Measurements from ENCODE around the gene UPK3A. TPM values are rescaled to one million over a fixed set of nuclear protein-coding genes. Genes with fewer than 3 reads are reported as not detected.

UPK3A gene
- total RNA-seq, 1 donor from 2014 or later = not detected

DNA sequence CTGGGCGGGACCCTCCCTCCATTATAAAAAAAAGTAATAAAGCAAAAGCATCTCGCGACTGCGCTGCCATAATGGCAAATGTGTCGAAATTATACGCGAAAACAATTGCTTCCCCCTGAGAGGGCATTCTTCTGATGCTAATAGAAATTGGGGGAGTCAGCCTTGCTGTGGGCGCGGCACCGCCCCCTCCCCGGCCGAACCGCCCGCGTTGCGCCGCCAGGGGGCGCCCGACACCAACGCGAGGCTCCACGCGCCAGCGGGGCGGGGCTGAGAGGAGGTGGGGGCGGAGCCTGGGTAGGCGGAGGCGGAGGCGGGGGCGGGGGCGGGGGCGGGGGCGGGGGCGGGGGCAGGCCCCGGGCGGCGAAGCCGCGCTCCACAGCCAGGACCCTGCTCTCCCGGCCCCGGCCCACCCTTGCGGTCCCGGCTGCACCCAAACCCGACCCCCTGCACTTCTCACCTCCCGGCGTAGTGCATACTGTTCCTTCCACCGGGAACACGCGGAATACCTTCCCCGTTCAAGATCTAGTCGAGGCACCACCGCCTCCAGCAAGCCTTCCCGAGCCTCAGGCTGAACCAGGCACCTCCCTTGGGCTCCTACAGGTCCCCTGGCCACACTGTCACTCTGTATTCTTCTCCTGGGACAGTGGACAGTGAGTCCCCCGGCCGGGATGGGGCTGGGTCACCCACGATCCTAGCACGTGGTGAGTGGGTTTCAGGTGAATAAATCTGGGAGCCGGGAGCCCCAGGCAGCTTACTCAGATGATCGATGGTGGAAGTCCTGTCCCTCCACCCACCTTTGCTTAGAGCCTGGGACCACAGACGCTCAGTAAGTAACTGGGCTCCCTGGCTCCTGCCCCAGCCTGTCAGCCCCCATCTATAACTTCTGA is 15.5 kb upstream of the UPK3A start:
- Histone ChIP-seq H3K36me3 (no peaks in the 10 kb centered on the region), H3K4me1 (peaks cover 8 to 27% of the 10 kb centered on the region in 2 donors), H3K27ac (peak overlapping the region in 1 of 2 donors; percentile 17), H3K4me3 (peak overlapping the region; percentile 70 to 72), H3K9me3 (no peaks in the 10 kb centered on the region), H3K27me3 (no peaks in the 10 kb centered on the region)
- TF ChIP-seq, protein P1, sequence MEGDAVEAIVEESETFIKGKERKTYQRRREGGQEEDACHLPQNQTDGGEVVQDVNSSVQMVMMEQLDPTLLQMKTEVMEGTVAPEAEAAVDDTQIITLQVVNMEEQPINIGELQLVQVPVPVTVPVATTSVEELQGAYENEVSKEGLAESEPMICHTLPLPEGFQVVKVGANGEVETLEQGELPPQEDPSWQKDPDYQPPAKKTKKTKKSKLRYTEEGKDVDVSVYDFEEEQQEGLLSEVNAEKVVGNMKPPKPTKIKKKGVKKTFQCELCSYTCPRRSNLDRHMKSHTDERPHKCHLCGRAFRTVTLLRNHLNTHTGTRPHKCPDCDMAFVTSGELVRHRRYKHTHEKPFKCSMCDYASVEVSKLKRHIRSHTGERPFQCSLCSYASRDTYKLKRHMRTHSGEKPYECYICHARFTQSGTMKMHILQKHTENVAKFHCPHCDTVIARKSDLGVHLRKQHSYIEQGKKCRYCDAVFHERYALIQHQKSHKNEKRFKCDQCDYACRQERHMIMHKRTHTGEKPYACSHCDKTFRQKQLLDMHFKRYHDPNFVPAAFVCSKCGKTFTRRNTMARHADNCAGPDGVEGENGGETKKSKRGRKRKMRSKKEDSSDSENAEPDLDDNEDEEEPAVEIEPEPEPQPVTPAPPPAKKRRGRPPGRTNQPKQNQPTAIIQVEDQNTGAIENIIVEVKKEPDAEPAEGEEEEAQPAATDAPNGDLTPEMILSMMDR (IDR thresholded peaks at IDR 0.05) = peak; percentile 74 to 97 (median 83)
- peak in 1 of 2 donors; percentile 91 for DNase-seq (ENCODE audit: low spot score in 2 of 2)
- intact Hi-C loops (cut with DNase I) = loop anchor here (1.0 kb wide), 3 partner anchors 40 to 284 kb away; partner anchors contain the start of gene FAM118A

- H3K36me3 ChIP-seq = no peaks in the 10 kb centered on the region
- H3K4me3 ChIP-seq = no peak overlapping the region
- TF ChIP-seq, protein P1 (IDR thresholded peaks at IDR 0.05) = no peak
- H3K27me3 ChIP-seq = no peaks in the 10 kb centered on the region
- peaks cover 8 to 27% of the 10 kb centered on the region in 2 donors for H3K4me1 ChIP-seq
- intact Hi-C loops (cut with DNase I) = loop anchor here (10.0 kb wide), 1 partner anchor 64 kb away; no protein-coding TSS in a partner anchor
- no peaks in the 10 kb centered on the region for H3K9me3 ChIP-seq
- H3K27ac ChIP-seq = peak overlapping the region; percentile 17 to 94
- no peak for DNase-seq (ENCODE audit: low spot score in 2 of 2)
Observed at GRCh38 chr22:45270095-45271020, 14.4 kb upstream of the UPK3A start.

- Histone ChIP-seq H3K36me3 (no peaks in the 10 kb centered on the region), H3K27ac (peak overlapping the region; percentile 84 to 94), H3K4me3 (no peak overlapping the region), H3K27me3 (no peaks in the 10 kb centered on the region), H3K4me1 (peaks cover 8 to 27% of the 10 kb centered on the region in 2 donors), H3K9me3 (no peaks in the 10 kb centered on the region)
- TF ChIP-seq, protein P1 (IDR thresholded peaks at IDR 0.05) = no peak
- intact Hi-C loops (cut with DNase I) = loop anchor here (10.0 kb wide), 1 partner anchor 63 kb away; no protein-coding TSS in a partner anchor
- peak in 1 of 2 donors; percentile 91 for DNase-seq (ENCODE audit: low spot score in 2 of 2)
Observed at GRCh38 chr22:45271667-45272201, 13.0 kb upstream of the UPK3A start.

DNA sequence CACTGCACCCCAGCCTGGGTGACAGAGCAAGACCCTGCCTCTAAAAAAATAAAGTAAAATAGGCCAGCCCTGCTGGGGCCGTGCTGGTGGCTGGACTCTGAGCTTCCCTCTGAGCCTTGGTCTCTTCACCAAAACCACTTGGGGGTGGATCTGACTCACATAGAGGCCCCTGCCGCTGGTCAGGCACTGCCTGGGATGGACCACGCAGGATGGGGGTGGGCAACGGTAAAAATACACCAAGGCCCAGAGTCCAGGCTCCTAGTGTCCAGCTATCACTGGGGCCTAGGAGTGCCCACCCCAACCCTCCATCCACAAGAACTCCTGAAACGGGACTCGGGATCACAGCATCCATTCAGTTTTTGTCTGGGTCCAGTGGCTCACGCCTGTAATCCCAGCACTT is 12.3 kb upstream of the UPK3A start:
- intact Hi-C loops (cut with DNase I) = loop anchor here (10.0 kb wide), 1 partner anchor 62 kb away; no protein-coding TSS in a partner anchor
- Histone ChIP-seq H3K36me3 (no peaks in the 10 kb centered on the region), H3K4me1 (peaks cover 8 to 27% of the 10 kb centered on the region in 2 donors), H3K4me3 (no peak overlapping the region), H3K27ac (peak overlapping the region; percentile 84 to 94), H3K27me3 (no peaks in the 10 kb centered on the region), H3K9me3 (no peaks in the 10 kb centered on the region)
- no peak for DNase-seq (ENCODE audit: low spot score in 2 of 2)
- TF ChIP-seq, protein P1 (IDR thresholded peaks at IDR 0.05) = no peak

DNA sequence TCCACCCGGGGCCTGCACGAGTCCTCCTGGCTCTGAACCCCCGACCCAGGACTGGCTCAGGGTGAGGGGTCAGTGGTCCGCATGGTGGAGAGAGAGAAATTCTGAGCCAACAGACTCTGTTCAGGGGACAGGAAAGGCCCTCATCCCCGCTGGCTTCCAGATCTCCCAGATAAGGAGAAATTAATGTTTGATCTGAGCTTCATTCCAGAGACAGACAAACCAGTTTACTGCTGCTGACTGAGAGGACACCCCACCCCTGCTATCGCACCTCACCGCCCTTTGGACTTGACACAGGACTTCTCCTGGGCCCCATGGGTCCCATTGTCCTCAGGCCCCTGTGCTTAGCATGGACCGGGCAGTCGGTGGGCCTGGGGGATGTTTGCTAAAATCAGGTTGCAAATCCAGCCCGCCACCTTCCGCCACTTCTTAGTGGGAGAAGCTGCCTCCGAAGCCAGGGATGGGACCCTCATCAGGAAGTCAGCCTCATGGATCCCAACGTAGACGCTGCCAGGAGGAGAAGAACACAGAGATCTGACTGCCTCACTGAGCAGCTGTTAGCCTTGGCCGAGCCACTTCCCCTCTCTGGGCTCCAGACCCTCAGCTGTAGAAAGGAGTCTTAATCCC is 11.2 kb upstream of the UPK3A start:
- no peaks in the 10 kb centered on the region for H3K36me3 ChIP-seq
- H3K4me1 ChIP-seq = peaks cover 8 to 27% of the 10 kb centered on the region in 2 donors
- DNase-seq (ENCODE audit: low spot score in 2 of 2) = no peak
- H3K4me3 ChIP-seq = no peak overlapping the region
- intact Hi-C loops (cut with DNase I) = loop anchor here (10.0 kb wide), 1 partner anchor 61 kb away; no protein-coding TSS in a partner anchor
- no peaks in the 10 kb centered on the region for H3K9me3 ChIP-seq
- TF ChIP-seq, protein P1 (IDR thresholded peaks at IDR 0.05) = no peak
- H3K27me3 ChIP-seq = no peaks in the 10 kb centered on the region
- H3K27ac ChIP-seq = peak overlapping the region in 1 of 2 donors; percentile 94
